ENCODE data around the gene STOX2.

The STOX2 gene

DNA sequence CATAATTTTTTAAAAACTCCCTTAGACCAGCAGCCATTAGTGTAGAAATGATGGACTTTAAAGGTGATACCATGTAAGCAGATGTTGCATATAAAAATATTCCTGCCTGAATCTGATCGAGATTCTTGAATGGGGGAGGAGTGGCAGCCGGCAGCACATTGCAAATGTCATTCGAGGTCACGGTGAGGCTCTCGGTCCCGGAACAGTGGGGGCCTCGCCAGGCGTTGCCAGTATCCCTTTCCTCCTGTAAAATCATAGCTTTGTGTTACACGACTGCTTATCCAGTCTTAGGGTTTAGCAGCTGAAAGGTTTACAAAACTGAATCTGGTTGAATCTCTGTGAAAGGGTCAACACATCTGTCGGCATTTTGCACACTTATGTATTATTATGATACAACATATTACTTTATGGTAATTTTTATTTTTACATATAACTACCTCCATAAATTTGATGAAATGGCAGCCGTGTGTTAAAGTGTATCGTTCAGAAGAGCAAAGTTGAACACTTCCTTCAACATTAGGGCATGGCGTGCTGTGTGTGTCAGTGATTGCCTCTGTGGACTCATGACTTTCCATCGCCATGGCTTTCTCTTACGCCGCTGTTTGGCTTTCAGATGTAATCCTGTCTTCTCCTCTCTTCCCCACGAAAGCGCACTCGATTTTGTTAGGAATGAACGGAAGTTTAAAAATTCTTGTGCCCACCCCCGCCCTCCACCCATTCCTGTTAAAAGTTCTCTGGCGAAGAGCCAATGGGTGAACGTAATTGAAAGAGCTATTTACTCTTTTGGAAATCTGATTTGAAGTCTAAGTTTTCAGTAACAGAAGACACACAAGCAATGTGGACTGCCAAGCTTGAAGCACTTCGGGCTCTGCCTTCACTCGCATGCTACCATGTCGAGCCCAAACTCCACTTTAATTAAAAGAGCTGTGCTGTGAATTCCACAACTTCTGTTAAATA is 114.8 kb downstream of the STOX2 start:
- Histone ChIP-seq H2BK120ac (ENCODE audit: insufficient read depth, low read length, poor library complexity) (no peak overlapping the region), H3K27ac (ENCODE audit: low read depth, low read length) (no peak overlapping the region), H2AFZ (ENCODE audit: insufficient read depth, low read length, poor library complexity) (no peak overlapping the region), H3K4me3 (ENCODE audit: low read depth, low read length) (no peak overlapping the region), H3K79me2 (ENCODE audit: control insufficient read depth, insufficient read depth, low read length, poor library complexity) (no peaks in the 10 kb centered on the region), H3K79me1 (ENCODE audit: low read length) (no peaks in the 10 kb centered on the region), H3K9ac (ENCODE audit: low read length) (no peak overlapping the region), H3K14ac (ENCODE audit: low read length) (no peak overlapping the region), H2BK12ac (ENCODE audit: low read length) (no peak overlapping the region), H3K4me2 (ENCODE audit: low read length) (no peak overlapping the region), H3K18ac (ENCODE audit: low read length) (no peak overlapping the region), H4K12ac (ENCODE audit: low read depth, low read length) (no peak overlapping the region), H2AK5ac (ENCODE audit: low read length) (no peak overlapping the region), H3K36me3 (ENCODE audit: control insufficient read depth in 1 of 2, insufficient read depth in 2 of 2, low read length in 2 of 2) (no peaks in the 10 kb centered on the region), H3K27me3 (ENCODE audit: insufficient read depth, low read length) (no peaks in the 10 kb centered on the region), H4K8ac (ENCODE audit: low read depth, low read length) (no peak overlapping the region), H4K91ac (ENCODE audit: low read depth, low read length) (no peak overlapping the region), H3K23ac (ENCODE audit: low read length) (no peak overlapping the region), H3K4me1 (ENCODE audit: control insufficient read depth in 1 of 2, insufficient read depth in 2 of 2, low read length in 2 of 2) (peaks cover 2% of the 10 kb centered on the region in 2 experiments), H3K9me3 (ENCODE audit: insufficient read depth, low read depth, low read length) (no peaks in the 10 kb centered on the region), H3K4ac (ENCODE audit: low read depth, low read length) (no peak overlapping the region), H2BK5ac (ENCODE audit: low read depth, low read length, poor library complexity) (no peak overlapping the region)
- DNase-seq, result no peak
- WGBS (ENCODE audit: extremely low coverage, insufficient coverage, insufficient read length), result no CpG with 5 or more reads among the region's 26 CpGs

DNA sequence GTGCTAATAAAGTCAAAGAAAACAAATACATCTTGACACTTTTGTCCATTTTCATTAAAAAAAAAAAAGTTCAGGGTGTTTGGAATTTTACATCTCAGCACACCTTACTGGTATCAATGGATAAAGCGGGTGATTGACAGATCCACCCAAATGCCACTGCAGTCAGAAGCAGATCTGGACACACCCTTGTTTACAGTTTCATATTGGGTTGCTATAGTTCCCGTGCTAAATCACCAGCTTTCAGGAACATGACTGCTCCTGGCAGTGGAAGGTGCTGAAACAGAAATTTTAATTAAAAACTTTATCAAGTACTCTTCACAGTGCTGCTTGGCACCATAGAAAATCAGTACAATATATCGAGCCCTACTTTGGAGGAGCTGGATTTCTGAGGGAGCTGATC is 116.3 kb downstream of the STOX2 start:
- Histone ChIP-seq H3K27me3 (ENCODE audit: insufficient read depth, low read length) (no peaks in the 10 kb centered on the region), H3K79me2 (ENCODE audit: control insufficient read depth, insufficient read depth, low read length, poor library complexity) (no peaks in the 10 kb centered on the region), H2AK5ac (ENCODE audit: low read length) (no peak overlapping the region), H3K18ac (ENCODE audit: low read length) (no peak overlapping the region), H3K4me2 (ENCODE audit: low read length) (no peak overlapping the region), H3K27ac (ENCODE audit: low read depth, low read length) (no peak overlapping the region), H3K23ac (ENCODE audit: low read length) (no peak overlapping the region), H2BK120ac (ENCODE audit: insufficient read depth, low read length, poor library complexity) (no peak overlapping the region), H3K9me3 (ENCODE audit: insufficient read depth, low read depth, low read length) (no peaks in the 10 kb centered on the region), H3K9ac (ENCODE audit: low read length) (no peak overlapping the region), H2AFZ (ENCODE audit: insufficient read depth, low read length, poor library complexity) (no peak overlapping the region), H4K8ac (ENCODE audit: low read depth, low read length) (no peak overlapping the region), H4K91ac (ENCODE audit: low read depth, low read length) (no peak overlapping the region), H3K4me1 (ENCODE audit: control insufficient read depth in 1 of 2, insufficient read depth in 2 of 2, low read length in 2 of 2) (peaks cover 0 to 2% of the 10 kb centered on the region in 2 experiments), H3K4ac (ENCODE audit: low read depth, low read length) (no peak overlapping the region), H2BK12ac (ENCODE audit: low read length) (no peak overlapping the region), H3K79me1 (ENCODE audit: low read length) (no peaks in the 10 kb centered on the region), H3K36me3 (ENCODE audit: control insufficient read depth in 1 of 2, insufficient read depth in 2 of 2, low read length in 2 of 2) (no peaks in the 10 kb centered on the region), H3K4me3 (ENCODE audit: low read depth, low read length) (no peak overlapping the region), H4K12ac (ENCODE audit: low read depth, low read length) (no peak overlapping the region), H3K14ac (ENCODE audit: low read length) (no peak overlapping the region), H2BK5ac (ENCODE audit: low read depth, low read length, poor library complexity) (no peak overlapping the region)
- peak in 1 of 2 donors; percentile 31 for DNase-seq
- WGBS (ENCODE audit: extremely low coverage, insufficient coverage, insufficient read length), result no CpG with 5 or more reads among the region's 3 CpGs

DNA sequence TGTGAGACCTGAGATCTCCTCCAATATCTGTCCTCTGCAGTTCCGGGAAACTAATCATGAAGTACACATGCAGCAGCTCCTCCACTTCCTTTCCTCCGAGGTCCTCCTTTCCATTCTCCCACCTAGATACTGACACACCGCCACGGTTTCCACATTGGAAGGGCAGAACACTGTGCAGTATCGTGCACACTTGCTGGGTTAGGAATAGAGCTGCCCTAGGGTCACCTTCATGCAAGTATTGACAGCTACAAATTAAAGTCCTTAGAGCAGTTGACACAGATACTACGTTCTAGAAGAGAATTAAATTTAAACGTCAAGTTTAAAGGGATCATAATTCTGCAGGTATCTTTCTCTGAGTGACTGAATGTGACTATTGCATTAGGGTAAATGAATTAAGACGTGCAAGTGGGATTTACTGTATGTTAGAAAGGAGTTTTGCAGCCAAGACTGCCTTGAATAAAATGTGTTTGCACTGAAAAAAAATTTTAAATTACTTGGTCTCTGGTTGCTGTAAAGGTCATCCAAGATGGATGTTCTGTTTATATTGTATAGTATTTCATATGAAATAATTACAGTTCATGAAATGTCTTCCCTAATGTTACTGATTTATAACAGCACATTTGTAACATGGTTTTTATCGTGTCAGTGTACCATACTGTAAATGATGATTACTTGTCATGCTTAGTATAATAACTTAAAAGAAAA is 117.7 kb downstream of the STOX2 start:
- no peak overlapping the region for H3K14ac ChIP-seq (ENCODE audit: low read length)
- no peaks in the 10 kb centered on the region for H3K36me3 ChIP-seq (ENCODE audit: control insufficient read depth in 1 of 2, insufficient read depth in 2 of 2, low read length in 2 of 2)
- H3K4me2 ChIP-seq (ENCODE audit: low read length), result no peak overlapping the region
- H2BK120ac ChIP-seq (ENCODE audit: insufficient read depth, low read length, poor library complexity), result no peak overlapping the region
- H3K27ac ChIP-seq (ENCODE audit: low read depth, low read length), result no peak overlapping the region
- no peak overlapping the region for H2AK5ac ChIP-seq (ENCODE audit: low read length)
- no peak overlapping the region for H3K9ac ChIP-seq (ENCODE audit: low read length)
- no peaks in the 10 kb centered on the region for H3K9me3 ChIP-seq (ENCODE audit: insufficient read depth, low read depth, low read length)
- no peak overlapping the region for H2BK12ac ChIP-seq (ENCODE audit: low read length)
- H4K12ac ChIP-seq (ENCODE audit: low read depth, low read length), result no peak overlapping the region
- no peak overlapping the region for H4K8ac ChIP-seq (ENCODE audit: low read depth, low read length)
- H2BK5ac ChIP-seq (ENCODE audit: low read depth, low read length, poor library complexity), result no peak overlapping the region
- no peaks in the 10 kb centered on the region for H3K79me2 ChIP-seq (ENCODE audit: control insufficient read depth, insufficient read depth, low read length, poor library complexity)
- no CpG with 5 or more reads among the region's 9 CpGs for WGBS (ENCODE audit: extremely low coverage, insufficient coverage, insufficient read length)
- H3K79me1 ChIP-seq (ENCODE audit: low read length), result no peaks in the 10 kb centered on the region
- H3K27me3 ChIP-seq (ENCODE audit: insufficient read depth, low read length), result no peaks in the 10 kb centered on the region
- DNase-seq, result no peak
- H3K4ac ChIP-seq (ENCODE audit: low read depth, low read length), result no peak overlapping the region
- H3K4me3 ChIP-seq (ENCODE audit: low read depth, low read length), result no peak overlapping the region
- no peak overlapping the region for H4K91ac ChIP-seq (ENCODE audit: low read depth, low read length)
- H3K4me1 ChIP-seq (ENCODE audit: control insufficient read depth in 1 of 2, insufficient read depth in 2 of 2, low read length in 2 of 2), result no peaks in the 10 kb centered on the region
- H2AFZ ChIP-seq (ENCODE audit: insufficient read depth, low read length, poor library complexity), result no peak overlapping the region
- no peak overlapping the region for H3K23ac ChIP-seq (ENCODE audit: low read length)
- no peak overlapping the region for H3K18ac ChIP-seq (ENCODE audit: low read length)

DNA sequence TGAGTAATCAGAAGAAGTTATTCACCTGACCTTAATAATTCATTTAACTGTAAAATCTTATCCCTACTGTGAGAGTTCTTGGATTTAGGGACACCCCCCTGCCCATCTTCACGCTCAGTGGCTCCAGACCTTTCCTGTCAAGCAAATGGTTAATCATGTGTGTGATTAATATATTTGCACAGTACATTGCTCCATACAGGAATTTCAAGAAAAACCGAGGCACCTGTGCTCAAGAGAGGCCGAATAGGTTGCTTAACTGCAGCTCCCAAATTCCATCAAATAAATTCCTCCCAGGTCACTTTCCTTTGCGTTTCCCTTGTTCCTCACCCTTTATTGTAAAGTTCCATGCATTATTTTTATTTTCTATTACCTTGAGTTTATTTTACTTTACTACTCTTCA is 119.5 kb downstream of the STOX2 start:
- Histone ChIP-seq H3K79me1 (ENCODE audit: low read length) (no peaks in the 10 kb centered on the region), H3K18ac (ENCODE audit: low read length) (no peak overlapping the region), H4K91ac (ENCODE audit: low read depth, low read length) (no peak overlapping the region), H4K8ac (ENCODE audit: low read depth, low read length) (no peak overlapping the region), H2BK120ac (ENCODE audit: insufficient read depth, low read length, poor library complexity) (no peak overlapping the region), H3K9ac (ENCODE audit: low read length) (no peak overlapping the region), H2AFZ (ENCODE audit: insufficient read depth, low read length, poor library complexity) (no peak overlapping the region), H2BK12ac (ENCODE audit: low read length) (no peak overlapping the region), H3K9me3 (ENCODE audit: insufficient read depth, low read depth, low read length) (no peaks in the 10 kb centered on the region), H3K27ac (ENCODE audit: low read depth, low read length) (no peak overlapping the region), H3K4ac (ENCODE audit: low read depth, low read length) (no peak overlapping the region), H3K14ac (ENCODE audit: low read length) (no peak overlapping the region), H3K4me2 (ENCODE audit: low read length) (no peak overlapping the region), H4K12ac (ENCODE audit: low read depth, low read length) (no peak overlapping the region), H3K4me1 (ENCODE audit: control insufficient read depth in 1 of 2, insufficient read depth in 2 of 2, low read length in 2 of 2) (no peaks in the 10 kb centered on the region), H3K36me3 (ENCODE audit: control insufficient read depth in 1 of 2, insufficient read depth in 2 of 2, low read length in 2 of 2) (no peaks in the 10 kb centered on the region), H3K27me3 (ENCODE audit: insufficient read depth, low read length) (no peaks in the 10 kb centered on the region), H2BK5ac (ENCODE audit: low read depth, low read length, poor library complexity) (no peak overlapping the region), H2AK5ac (ENCODE audit: low read length) (no peak overlapping the region), H3K79me2 (ENCODE audit: control insufficient read depth, insufficient read depth, low read length, poor library complexity) (no peaks in the 10 kb centered on the region), H3K23ac (ENCODE audit: low read length) (no peak overlapping the region), H3K4me3 (ENCODE audit: low read depth, low read length) (no peak overlapping the region)
- DNase-seq, result no peak
- whole genome bisulfite sequencing (ENCODE audit: extremely low coverage, insufficient coverage, insufficient read length), result no CpG with 5 or more reads among the region's 4 CpGs
